ENCODE results near the gene CLCN2. TPM values are rescaled to one million over a fixed set of nuclear protein-coding genes. Genes with fewer than 3 reads are reported as not detected.

CLCN2 gene
- total RNA-seq, 1 experiment from 2014 or later: 13.0 TPM

DNA sequence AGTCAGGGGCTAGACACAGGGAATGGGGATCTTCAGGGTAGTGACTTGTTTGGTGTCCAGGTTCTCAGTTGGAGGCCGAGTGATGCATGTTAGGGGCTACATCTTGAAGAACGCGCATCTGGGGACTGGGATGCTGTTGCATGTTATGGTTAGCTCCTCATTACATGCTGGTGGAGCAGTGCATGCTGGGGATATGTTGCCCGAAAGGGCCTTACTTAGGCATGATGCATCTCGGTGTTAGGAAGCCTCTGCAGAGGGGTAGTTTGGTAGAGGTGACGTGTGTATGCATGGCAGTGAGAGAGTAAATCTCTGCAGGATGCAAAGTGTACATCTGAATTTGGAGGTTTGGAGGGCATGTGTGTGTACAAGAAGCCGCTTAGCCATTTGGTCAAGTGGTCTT is 44.6 kb downstream of the CLCN2 start:
- no peak for ATAC-seq
- intact Hi-C loops (cut with micrococcal nuclease): no loop called here
- H3F3A ChIP-seq (ENCODE audit: low read length, unreplicated experiment): no peaks in the 10 kb centered on the region
- H3K4me3 ChIP-seq (ENCODE audit: low read length): peak overlapping the region; percentile 100
- TF ChIP-seq EZH2 (IDR thresholded peaks at IDR 0.05; ENCODE audit: low read length, unreplicated experiment): no peak
- TF ChIP-seq EZH2phosphoT487 (IDR thresholded peaks at IDR 0.05; ENCODE audit: borderline replicate concordance, low read length): no peak
- TF ChIP-seq, protein P1, sequence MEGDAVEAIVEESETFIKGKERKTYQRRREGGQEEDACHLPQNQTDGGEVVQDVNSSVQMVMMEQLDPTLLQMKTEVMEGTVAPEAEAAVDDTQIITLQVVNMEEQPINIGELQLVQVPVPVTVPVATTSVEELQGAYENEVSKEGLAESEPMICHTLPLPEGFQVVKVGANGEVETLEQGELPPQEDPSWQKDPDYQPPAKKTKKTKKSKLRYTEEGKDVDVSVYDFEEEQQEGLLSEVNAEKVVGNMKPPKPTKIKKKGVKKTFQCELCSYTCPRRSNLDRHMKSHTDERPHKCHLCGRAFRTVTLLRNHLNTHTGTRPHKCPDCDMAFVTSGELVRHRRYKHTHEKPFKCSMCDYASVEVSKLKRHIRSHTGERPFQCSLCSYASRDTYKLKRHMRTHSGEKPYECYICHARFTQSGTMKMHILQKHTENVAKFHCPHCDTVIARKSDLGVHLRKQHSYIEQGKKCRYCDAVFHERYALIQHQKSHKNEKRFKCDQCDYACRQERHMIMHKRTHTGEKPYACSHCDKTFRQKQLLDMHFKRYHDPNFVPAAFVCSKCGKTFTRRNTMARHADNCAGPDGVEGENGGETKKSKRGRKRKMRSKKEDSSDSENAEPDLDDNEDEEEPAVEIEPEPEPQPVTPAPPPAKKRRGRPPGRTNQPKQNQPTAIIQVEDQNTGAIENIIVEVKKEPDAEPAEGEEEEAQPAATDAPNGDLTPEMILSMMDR (conservative IDR thresholded peaks at IDR 0.05; ENCODE audit: low read depth, low read length): no peak
- H3K9me2 ChIP-seq (replicated peaks; ENCODE audit: low read length): no peaks in the 10 kb centered on the region
- no peak overlapping the region for H3K27ac ChIP-seq (ENCODE audit: low read length)
- H3K9me3 ChIP-seq (ENCODE audit: low read length): no peaks in the 10 kb centered on the region
- no peak for DNase-seq
- ChIA-PET CTCF (no interaction called here), POLR2A (ENCODE audit: unreplicated experiment) (interaction anchor here (0.6 kb wide), 1 partner anchor 1460 kb away, joined by 3 read pairs; no protein-coding TSS in a partner anchor)
- no peaks in the 10 kb centered on the region for H3K27me3 ChIP-seq (ENCODE audit: low read length)
- peak overlapping the region; percentile 96 for H3K4me2 ChIP-seq (ENCODE audit: low read length)
- peaks cover 63% of the 10 kb centered on the region for H4K20me1 ChIP-seq (ENCODE audit: low read length)
- H2AFZ ChIP-seq (ENCODE audit: low read length): no peak overlapping the region
- no TSS peak for BruUV-seq (replicated peaks)
- peaks cover 45% of the 10 kb centered on the region for H3K4me1 ChIP-seq (ENCODE audit: insufficient read depth, low read length)
- peak overlapping the region; percentile 100 for H3K9ac ChIP-seq (ENCODE audit: low read length)
- peaks cover 70% of the 10 kb centered on the region for H3K79me2 ChIP-seq (ENCODE audit: low read length)
- H3K36me3 ChIP-seq (ENCODE audit: low read depth, low read length): peaks cover 42% of the 10 kb centered on the region

DNA sequence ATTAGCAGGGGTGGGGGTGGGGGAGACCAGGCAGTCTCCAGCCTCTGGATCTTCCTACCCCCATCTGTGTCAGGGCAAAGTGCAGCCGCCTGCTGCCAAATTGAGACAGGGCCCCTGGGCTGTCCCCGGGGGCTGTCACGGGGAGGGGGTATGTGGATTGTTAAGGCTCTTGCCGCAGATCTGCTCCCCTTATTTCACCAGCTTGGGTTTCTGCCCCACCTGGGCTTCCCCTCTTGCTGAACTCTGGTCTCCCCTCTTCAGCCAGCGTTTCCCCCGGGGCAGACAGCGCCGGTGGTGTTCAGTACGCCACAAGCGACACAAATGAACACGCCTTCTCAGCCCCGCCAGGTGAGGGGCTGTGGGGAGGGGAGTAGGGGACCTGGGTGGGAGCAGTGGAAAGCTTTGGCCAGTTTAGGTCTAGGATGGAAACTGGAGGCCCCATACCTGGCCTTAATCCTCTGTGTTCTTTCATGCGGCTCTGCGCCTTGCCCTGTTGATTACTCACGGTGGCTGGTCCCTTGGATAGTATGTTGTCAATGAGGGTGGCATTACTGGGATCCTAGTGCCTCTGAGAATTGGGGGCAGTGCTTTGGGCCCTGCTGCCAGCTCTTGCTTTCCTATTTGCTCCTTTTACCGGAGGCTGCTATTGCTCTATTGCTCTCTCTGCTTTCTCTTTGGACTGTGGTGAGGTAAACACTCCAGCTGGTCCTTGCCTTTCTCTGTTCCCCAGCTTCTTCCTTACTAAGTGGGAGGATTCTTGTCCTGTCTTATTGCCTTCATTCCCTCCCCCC is 45.3 kb downstream of the CLCN2 start:
- peaks cover 5% of the 10 kb centered on the region for H3F3A ChIP-seq (ENCODE audit: low read length, unreplicated experiment)
- peaks cover 63% of the 10 kb centered on the region for H3K79me2 ChIP-seq (ENCODE audit: low read length)
- no peak for ATAC-seq
- POLR2A ChIA-PET (ENCODE audit: unreplicated experiment): interaction anchor here (0.5 to 0.6 kb wide), 2 partner anchors 27 to 35 kb away, joined by 5 to 19 read pairs; no protein-coding TSS in a partner anchor
- peak overlapping the region; percentile 90 for H3K27ac ChIP-seq (ENCODE audit: low read length)
- peaks cover 56% of the 10 kb centered on the region for H4K20me1 ChIP-seq (ENCODE audit: low read length)
- CTCF ChIA-PET: no interaction called here
- H3K4me2 ChIP-seq (ENCODE audit: low read length): peak overlapping the region; percentile 96
- intact Hi-C loops (cut with micrococcal nuclease): loop anchor here (2.0 kb wide), 1 partner anchor 19 kb away; no protein-coding TSS in a partner anchor
- H3K9me3 ChIP-seq (ENCODE audit: low read length): no peaks in the 10 kb centered on the region
- H3K27me3 ChIP-seq (ENCODE audit: low read length): no peaks in the 10 kb centered on the region
- H3K4me3 ChIP-seq (ENCODE audit: low read length): peak overlapping the region; percentile 100
- H3K4me1 ChIP-seq (ENCODE audit: insufficient read depth, low read length): peaks cover 45% of the 10 kb centered on the region
- H3K9me2 ChIP-seq (replicated peaks; ENCODE audit: low read length): no peaks in the 10 kb centered on the region
- peak; percentile 32 for DNase-seq
- TF ChIP-seq EZH2phosphoT487 (IDR thresholded peaks at IDR 0.05; ENCODE audit: borderline replicate concordance, low read length) (no peak), EZH2 (IDR thresholded peaks at IDR 0.05; ENCODE audit: low read length, unreplicated experiment) (no peak)
- TF ChIP-seq, protein P1 (conservative IDR thresholded peaks at IDR 0.05; ENCODE audit: low read depth, low read length): no peak
- H3K9ac ChIP-seq (ENCODE audit: low read length): peak overlapping the region; percentile 100
- no TSS peak for BruUV-seq (replicated peaks)
- no peak overlapping the region for H2AFZ ChIP-seq (ENCODE audit: low read length)
- peaks cover 34% of the 10 kb centered on the region for H3K36me3 ChIP-seq (ENCODE audit: low read depth, low read length)

DNA sequence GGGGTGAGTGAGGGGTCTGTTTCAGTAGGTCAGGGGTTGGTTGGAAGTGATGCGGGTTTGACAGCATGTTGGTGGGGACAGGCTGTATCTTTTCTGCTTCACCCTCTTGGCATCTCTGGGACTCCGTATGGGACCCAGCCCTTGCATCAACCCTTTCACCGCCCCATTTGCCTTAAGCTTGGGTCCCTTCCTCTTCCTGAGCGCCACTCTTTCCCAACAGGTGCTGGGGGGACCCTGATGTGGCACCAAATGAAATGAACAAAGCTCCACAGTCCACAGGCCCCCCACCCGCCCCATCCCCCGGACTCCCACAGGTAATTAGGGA is 45.9 kb downstream of the CLCN2 start:
- ATAC-seq: no peak
- H2AFZ ChIP-seq (ENCODE audit: low read length): no peak overlapping the region
- H3K9ac ChIP-seq (ENCODE audit: low read length): peak overlapping the region; percentile 100
- TSS peak; percentile 40 for BruUV-seq (replicated peaks)
- H3K9me3 ChIP-seq (ENCODE audit: low read length): no peaks in the 10 kb centered on the region
- TF ChIP-seq, protein P1 (conservative IDR thresholded peaks at IDR 0.05; ENCODE audit: low read depth, low read length): no peak
- TF ChIP-seq EZH2phosphoT487 (IDR thresholded peaks at IDR 0.05; ENCODE audit: borderline replicate concordance, low read length) (no peak), EZH2 (IDR thresholded peaks at IDR 0.05; ENCODE audit: low read length, unreplicated experiment) (no peak)
- peaks cover 57% of the 10 kb centered on the region for H3K79me2 ChIP-seq (ENCODE audit: low read length)
- H3K4me1 ChIP-seq (ENCODE audit: insufficient read depth, low read length): peaks cover 41% of the 10 kb centered on the region
- POLR2A ChIA-PET (ENCODE audit: unreplicated experiment): interaction anchor here (0.5 kb wide), 1 partner anchor 36 kb away, joined by 19 read pairs; no protein-coding TSS in a partner anchor
- intact Hi-C loops (cut with micrococcal nuclease): loop anchor here (2.0 kb wide), 1 partner anchor 19 kb away; no protein-coding TSS in a partner anchor
- no peak for DNase-seq
- CTCF ChIA-PET: no interaction called here
- H3K27ac ChIP-seq (ENCODE audit: low read length): peak overlapping the region; percentile 90
- peaks cover 29% of the 10 kb centered on the region for H3K36me3 ChIP-seq (ENCODE audit: low read depth, low read length)
- no peaks in the 10 kb centered on the region for H3K27me3 ChIP-seq (ENCODE audit: low read length)
- H3F3A ChIP-seq (ENCODE audit: low read length, unreplicated experiment): peaks cover 8% of the 10 kb centered on the region
- peak overlapping the region; percentile 96 for H3K4me2 ChIP-seq (ENCODE audit: low read length)
- peak overlapping the region; percentile 100 for H3K4me3 ChIP-seq (ENCODE audit: low read length)
- H4K20me1 ChIP-seq (ENCODE audit: low read length): peaks cover 51% of the 10 kb centered on the region
- H3K9me2 ChIP-seq (replicated peaks; ENCODE audit: low read length): no peaks in the 10 kb centered on the region

Measured in PC-3 (cell line).